DND-41 (cell line): ENCODE results near the gene ETFB.

Source experiments
- ATAC-seq: fragments of 200-7000 bp; cut with Tn5 transposase; 3 replicates; pipeline ENCODE4 v1.9.1; 2021; ENCODE audit warnings: low read depth; ENCODE audit not compliant: insufficient read depth
- DNase-seq: peaks from one replicate; pipeline ENCODE4 v3.0.0-alpha.2; 2020
- H2AFZ ChIP-seq: 2 replicates; pipeline ENCODE4 v1.6.0; 2012; ENCODE audit warnings: low read depth, low read length
- H3K27ac ChIP-seq: 2 replicates; pipeline ENCODE4 v1.5.1; 2012; ENCODE audit warnings: low read length, inconsistent platforms
- H3K27me3 ChIP-seq: fragments of 200-600 bp; sonication (generic); 2 replicates; pipeline ENCODE4 v1.6.0; 2012; ENCODE audit warnings: low read length, mild to moderate bottlenecking, inconsistent platforms; ENCODE audit not compliant: insufficient read depth, poor library complexity
- H3K36me3 ChIP-seq: 2 replicates; pipeline ENCODE4 v1.5.1; 2012; ENCODE audit warnings: low read length, inconsistent platforms; ENCODE audit not compliant: insufficient read depth
- H3K4me1 ChIP-seq: 2 replicates; pipeline ENCODE4 v1.5.1; 2012; ENCODE audit warnings: mild to moderate bottlenecking, low read length; ENCODE audit not compliant: insufficient read depth
- H3K4me2 ChIP-seq: 2 replicates; pipeline ENCODE4 v1.6.0; 2012; ENCODE audit warnings: mild to moderate bottlenecking, moderate library complexity, low read length, inconsistent platforms; ENCODE audit not compliant: insufficient read depth
- H3K4me3 ChIP-seq, 2 experiments: fragments of 200-600 bp in 1 of 2; shearing (Covaris generic) in 1 of 2; 2 replicates each; pipeline ENCODE4 v1.5.1; 2012 to 2016; ENCODE audit warnings: inconsistent platforms in 2 of 2, low read length in 2 of 2, mild to moderate bottlenecking in 2 of 2, low read depth in 1 of 2, moderate library complexity in 1 of 2
- H3K79me2 ChIP-seq: 2 replicates; pipeline ENCODE4 v1.6.0; 2012; ENCODE audit warnings: low read length, inconsistent platforms; ENCODE audit not compliant: insufficient read depth
- H3K9ac ChIP-seq: 2 replicates; pipeline ENCODE4 v1.6.0; 2012; ENCODE audit warnings: low read depth, mild to moderate bottlenecking, inconsistent platforms, low read length, moderate library complexity
- H3K9me3 ChIP-seq: 2 replicates; pipeline ENCODE4 v1.5.1; 2012; ENCODE audit warnings: low read length, moderate library complexity, mild to moderate bottlenecking, inconsistent platforms; ENCODE audit not compliant: insufficient read depth, severe bottlenecking
- H4K20me1 ChIP-seq: 2 replicates; pipeline ENCODE4 v1.6.0; 2012; ENCODE audit warnings: low read length; ENCODE audit not compliant: insufficient read depth
- EZH2 ChIP-seq: IDR thresholded peaks from 3 replicates; pipeline ENCODE4 v1.6.1; 2012; ENCODE audit warnings: borderline replicate concordance, low read depth, mild to moderate bottlenecking, moderate library complexity, low read length, inconsistent platforms; ENCODE audit not compliant: severe bottlenecking
- TF ChIP-seq, protein P1 (sequence below): IDR thresholded peaks from 2 replicates; pipeline ENCODE4 v1.5.1; 2012; ENCODE audit warnings: borderline replicate concordance, low read length, moderate library complexity, mild to moderate bottlenecking; ENCODE audit not compliant: poor library complexity, severe bottlenecking; ENCODE audit errors: extremely low read depth

The ETFB gene

DNA sequence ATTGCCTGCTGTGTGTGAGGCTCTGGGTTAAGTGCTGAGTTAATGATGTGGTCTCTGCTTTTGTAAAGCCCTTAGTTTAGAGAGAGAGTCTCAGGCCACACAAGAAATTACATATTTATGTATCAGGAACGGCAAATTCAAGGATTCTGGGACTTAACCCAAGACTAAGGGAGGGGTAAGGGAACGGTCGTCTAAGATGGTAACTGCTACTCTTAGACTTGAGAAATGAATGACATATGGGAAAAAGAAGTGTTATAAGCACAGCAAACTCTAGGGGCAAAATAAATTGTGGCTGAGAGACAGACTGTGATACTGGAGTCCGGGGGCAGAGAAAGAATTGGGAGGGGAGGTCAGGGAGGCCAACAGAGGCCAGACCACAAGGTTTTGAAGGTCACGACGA lies 34.5 kb downstream of the ETFB start:
- H3K27me3 ChIP-seq: no peaks in the 10 kb centered on the region
- no peaks in the 10 kb centered on the region for H3K9me3 ChIP-seq
- DNase-seq: no peak
- no peak overlapping the region for H3K9ac ChIP-seq
- TF ChIP-seq, protein P1, sequence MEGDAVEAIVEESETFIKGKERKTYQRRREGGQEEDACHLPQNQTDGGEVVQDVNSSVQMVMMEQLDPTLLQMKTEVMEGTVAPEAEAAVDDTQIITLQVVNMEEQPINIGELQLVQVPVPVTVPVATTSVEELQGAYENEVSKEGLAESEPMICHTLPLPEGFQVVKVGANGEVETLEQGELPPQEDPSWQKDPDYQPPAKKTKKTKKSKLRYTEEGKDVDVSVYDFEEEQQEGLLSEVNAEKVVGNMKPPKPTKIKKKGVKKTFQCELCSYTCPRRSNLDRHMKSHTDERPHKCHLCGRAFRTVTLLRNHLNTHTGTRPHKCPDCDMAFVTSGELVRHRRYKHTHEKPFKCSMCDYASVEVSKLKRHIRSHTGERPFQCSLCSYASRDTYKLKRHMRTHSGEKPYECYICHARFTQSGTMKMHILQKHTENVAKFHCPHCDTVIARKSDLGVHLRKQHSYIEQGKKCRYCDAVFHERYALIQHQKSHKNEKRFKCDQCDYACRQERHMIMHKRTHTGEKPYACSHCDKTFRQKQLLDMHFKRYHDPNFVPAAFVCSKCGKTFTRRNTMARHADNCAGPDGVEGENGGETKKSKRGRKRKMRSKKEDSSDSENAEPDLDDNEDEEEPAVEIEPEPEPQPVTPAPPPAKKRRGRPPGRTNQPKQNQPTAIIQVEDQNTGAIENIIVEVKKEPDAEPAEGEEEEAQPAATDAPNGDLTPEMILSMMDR: no peak
- no peak for TF ChIP-seq EZH2
- H3K4me1 ChIP-seq: no peaks in the 10 kb centered on the region
- H3K4me3 ChIP-seq: no peak overlapping the region
- H3K36me3 ChIP-seq: no peaks in the 10 kb centered on the region
- H4K20me1 ChIP-seq: no peaks in the 10 kb centered on the region
- no peak overlapping the region for H3K27ac ChIP-seq
- no peak overlapping the region for H3K4me2 ChIP-seq
- no peak overlapping the region for H2AFZ ChIP-seq
- H3K79me2 ChIP-seq: no peaks in the 10 kb centered on the region
- no peak for ATAC-seq

DNA sequence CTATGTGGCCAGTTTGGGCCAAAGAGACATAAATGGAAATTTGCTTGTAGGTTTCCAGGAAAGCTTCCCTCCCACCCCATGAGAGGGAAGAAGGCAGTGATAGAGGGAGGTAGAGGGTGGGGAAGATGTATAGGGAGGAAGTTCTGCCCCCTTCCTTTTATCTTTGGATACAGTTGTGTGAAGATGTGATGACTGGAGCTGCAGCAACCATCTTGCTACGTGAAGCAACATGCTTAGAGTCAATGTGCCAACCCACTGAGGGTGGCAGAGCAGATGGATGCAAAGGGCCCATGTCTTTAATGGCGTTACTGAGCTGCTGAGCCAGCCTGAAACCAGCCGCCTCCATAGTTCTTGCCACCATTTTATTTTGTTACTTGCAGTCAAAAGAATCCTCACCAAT lies 35.0 kb downstream of the ETFB start:
- DNase-seq: no peak
- no peaks in the 10 kb centered on the region for H3K4me1 ChIP-seq
- no peak overlapping the region for H2AFZ ChIP-seq
- no peak overlapping the region for H3K27ac ChIP-seq
- H3K9me3 ChIP-seq: no peaks in the 10 kb centered on the region
- no peaks in the 10 kb centered on the region for H3K79me2 ChIP-seq
- no peaks in the 10 kb centered on the region for H3K36me3 ChIP-seq
- no peak overlapping the region for H3K4me3 ChIP-seq
- TF ChIP-seq EZH2: no peak
- TF ChIP-seq, protein P1: no peak
- no peak for ATAC-seq
- no peak overlapping the region for H3K9ac ChIP-seq
- H3K4me2 ChIP-seq: no peak overlapping the region
- no peaks in the 10 kb centered on the region for H3K27me3 ChIP-seq
- no peaks in the 10 kb centered on the region for H4K20me1 ChIP-seq

DNA sequence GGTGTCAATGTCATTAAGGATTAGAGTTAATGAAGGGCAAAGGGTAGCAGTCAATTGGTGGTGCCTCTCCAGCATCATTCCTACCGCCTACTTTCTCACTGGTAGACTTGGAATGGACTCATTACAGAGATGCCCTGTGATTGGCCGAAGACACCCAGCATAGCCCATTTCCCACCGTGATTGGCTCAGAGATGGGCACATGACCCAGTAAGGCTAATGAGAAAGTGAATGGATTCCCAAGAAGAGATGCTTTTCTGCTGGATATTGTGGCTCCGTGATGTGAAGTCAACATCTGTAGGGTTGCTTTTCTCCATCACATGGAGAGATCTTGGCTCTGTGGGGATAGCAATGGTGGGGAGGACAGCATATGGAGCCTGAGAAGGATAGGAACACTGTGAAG lies 35.8 kb downstream of the ETFB start:
- no peak overlapping the region for H3K27ac ChIP-seq
- H2AFZ ChIP-seq: no peak overlapping the region
- no peak overlapping the region for H3K9ac ChIP-seq
- H3K4me1 ChIP-seq: no peaks in the 10 kb centered on the region
- no peak overlapping the region for H3K4me3 ChIP-seq
- H3K36me3 ChIP-seq: no peaks in the 10 kb centered on the region
- TF ChIP-seq EZH2: no peak
- TF ChIP-seq, protein P1: no peak
- no peaks in the 10 kb centered on the region for H3K9me3 ChIP-seq
- H4K20me1 ChIP-seq: no peaks in the 10 kb centered on the region
- H3K27me3 ChIP-seq: no peaks in the 10 kb centered on the region
- H3K4me2 ChIP-seq: no peak overlapping the region
- H3K79me2 ChIP-seq: no peaks in the 10 kb centered on the region
- no peak for DNase-seq
- ATAC-seq: no peak

DNA sequence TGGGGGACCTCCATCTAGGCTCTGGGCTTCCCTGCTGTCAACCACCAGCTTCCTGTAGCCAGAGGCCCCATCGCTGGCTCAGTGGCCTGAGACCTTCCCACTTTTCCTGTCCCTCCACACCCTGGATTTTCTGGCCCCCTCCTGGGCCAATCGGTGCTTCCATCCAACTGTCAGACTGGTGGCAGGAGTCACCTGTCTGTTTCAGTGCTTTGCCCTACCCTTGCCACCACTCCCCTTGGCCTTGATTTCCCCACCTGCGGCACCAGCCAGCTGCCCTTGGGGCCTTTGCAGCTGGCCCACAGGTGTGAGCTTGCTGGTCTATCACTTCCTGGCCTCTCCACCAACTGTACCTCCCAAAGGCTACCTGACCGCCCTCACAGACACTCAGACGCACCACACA lies 36.8 kb downstream of the ETFB start:
- ATAC-seq (no peak), DNase-seq (no peak)
- H3K27ac ChIP-seq: no peak overlapping the region
- TF ChIP-seq, protein P1: no peak
- TF ChIP-seq EZH2: no peak
- H4K20me1 ChIP-seq: no peaks in the 10 kb centered on the region
- no peaks in the 10 kb centered on the region for H3K27me3 ChIP-seq
- H3K9me3 ChIP-seq: no peaks in the 10 kb centered on the region
- H3K4me1 ChIP-seq: no peaks in the 10 kb centered on the region
- H3K4me3 ChIP-seq: no peak overlapping the region
- H3K79me2 ChIP-seq: no peaks in the 10 kb centered on the region
- H3K4me2 ChIP-seq: no peak overlapping the region
- no peak overlapping the region for H3K9ac ChIP-seq
- no peak overlapping the region for H2AFZ ChIP-seq
- H3K36me3 ChIP-seq: no peaks in the 10 kb centered on the region
